Measurements from ENCODE around the gene CLUH. TPM values are rescaled to one million over a fixed set of nuclear protein-coding genes. Genes with fewer than 3 reads are reported as not detected.

CLUH gene
- total and polyA plus RNA-seq, 7 donors, result 20.4 to 119 (median 32.1) TPM

GRCh38 chr17:2749784-2750181, 38.2 kb upstream of the CLUH start:
- H3K27me3 ChIP-seq, result peaks cover 7 to 80% (median 30%) of the 10 kb centered on the region in 3 donors
- intact Hi-C loops (cut with DNase I), result no loop called here
- TF ChIP-seq POLR2AphosphoS5 (IDR thresholded peaks at IDR 0.05), result no peak
- no peak for TF ChIP-seq EP300 (IDR thresholded peaks at IDR 0.05)
- TF ChIP-seq, protein P1, sequence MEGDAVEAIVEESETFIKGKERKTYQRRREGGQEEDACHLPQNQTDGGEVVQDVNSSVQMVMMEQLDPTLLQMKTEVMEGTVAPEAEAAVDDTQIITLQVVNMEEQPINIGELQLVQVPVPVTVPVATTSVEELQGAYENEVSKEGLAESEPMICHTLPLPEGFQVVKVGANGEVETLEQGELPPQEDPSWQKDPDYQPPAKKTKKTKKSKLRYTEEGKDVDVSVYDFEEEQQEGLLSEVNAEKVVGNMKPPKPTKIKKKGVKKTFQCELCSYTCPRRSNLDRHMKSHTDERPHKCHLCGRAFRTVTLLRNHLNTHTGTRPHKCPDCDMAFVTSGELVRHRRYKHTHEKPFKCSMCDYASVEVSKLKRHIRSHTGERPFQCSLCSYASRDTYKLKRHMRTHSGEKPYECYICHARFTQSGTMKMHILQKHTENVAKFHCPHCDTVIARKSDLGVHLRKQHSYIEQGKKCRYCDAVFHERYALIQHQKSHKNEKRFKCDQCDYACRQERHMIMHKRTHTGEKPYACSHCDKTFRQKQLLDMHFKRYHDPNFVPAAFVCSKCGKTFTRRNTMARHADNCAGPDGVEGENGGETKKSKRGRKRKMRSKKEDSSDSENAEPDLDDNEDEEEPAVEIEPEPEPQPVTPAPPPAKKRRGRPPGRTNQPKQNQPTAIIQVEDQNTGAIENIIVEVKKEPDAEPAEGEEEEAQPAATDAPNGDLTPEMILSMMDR (IDR thresholded peaks at IDR 0.05), result no peak
- no peak for TF ChIP-seq POLR2A (IDR thresholded peaks at IDR 0.05)
- H3K9me3 ChIP-seq, result no peaks in the 10 kb centered on the region
- 1% methylated on average over 35 of the region's 35 CpGs for WGBS, 2 donors
- H3K4me3 ChIP-seq, result peak overlapping the region in 2 of 4 donors; percentile 7 to 19
- peaks cover 0 to 11% (median 8%) of the 10 kb centered on the region in 4 donors for H3K4me1 ChIP-seq
- DNase-seq, result no peak
- H3K36me3 ChIP-seq, result no peaks in the 10 kb centered on the region
- H3K27ac ChIP-seq, result no peak overlapping the region

DNA sequence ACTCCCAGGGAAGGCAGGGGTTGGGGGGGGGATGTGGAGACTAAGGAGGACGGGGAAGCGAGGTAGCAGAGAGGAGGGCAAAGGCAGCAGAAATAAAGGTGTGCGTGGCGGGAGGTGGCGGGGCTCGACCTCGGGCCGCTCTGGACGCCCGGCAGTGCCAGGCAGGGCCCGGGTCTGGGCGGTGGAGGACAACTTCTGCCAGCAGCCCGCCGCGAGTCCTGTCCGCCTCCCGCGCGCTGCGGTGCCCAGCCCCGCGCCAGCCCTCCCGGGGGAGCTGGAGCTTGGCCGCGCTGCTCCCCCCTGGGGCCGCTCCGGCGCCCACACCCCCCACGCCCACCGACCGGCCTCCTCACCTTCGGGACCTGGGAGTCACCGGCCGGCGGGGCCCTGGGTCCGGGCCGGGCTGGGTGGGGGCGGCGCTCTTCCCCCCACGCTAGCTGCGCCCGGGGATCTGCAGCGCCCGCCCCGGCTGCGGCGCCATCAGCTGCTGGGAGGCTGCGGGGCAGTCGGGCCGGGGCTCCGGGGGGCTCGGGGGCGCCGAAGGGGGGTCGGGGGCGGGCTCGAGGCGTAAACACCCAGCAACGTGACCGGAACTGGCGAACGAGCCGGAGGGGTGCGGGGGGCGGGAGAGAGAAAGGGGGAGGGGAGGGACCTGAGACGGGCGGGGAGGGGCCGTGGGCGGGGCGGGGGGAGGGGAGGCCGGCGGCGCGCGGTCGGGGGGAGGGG, 37.7 kb upstream of the CLUH start, which contains the start of gene CCDC92B:
CCDC92B (minus strand) TSS at position 595 of the 726 bp plus-strand sequence. CDS start 14,507 bp downstream, outside the sequence.
- WGBS, 2 donors, result 3 to 5% methylated on average over 74 to 75 of the region's 76 CpGs
- H3K27me3 ChIP-seq, result peaks cover 7 to 78% (median 30%) of the 10 kb centered on the region in 3 donors

GRCh38 chr17:2745317-2746037, 33.9 kb upstream of the CLUH start:
- DNase-seq, result no peak
- WGBS, 2 donors, result 34 to 36% methylated on average over 11 of the region's 11 CpGs
- peaks cover 7 to 46% (median 25%) of the 10 kb centered on the region in 3 donors for H3K27me3 ChIP-seq
- no peak overlapping the region for H3K27ac ChIP-seq
- TF ChIP-seq, protein P1 (IDR thresholded peaks at IDR 0.05), result no peak
- TF ChIP-seq POLR2AphosphoS5 (IDR thresholded peaks at IDR 0.05), result no peak
- TF ChIP-seq EP300 (IDR thresholded peaks at IDR 0.05), result no peak
- no peak for TF ChIP-seq POLR2A (IDR thresholded peaks at IDR 0.05)
- intact Hi-C loops (cut with DNase I), result no loop called here
- H3K4me1 ChIP-seq, result peaks cover 0 to 11% (median 8%) of the 10 kb centered on the region in 4 donors
- no peaks in the 10 kb centered on the region for H3K9me3 ChIP-seq
- no peaks in the 10 kb centered on the region for H3K36me3 ChIP-seq
- no peak overlapping the region for H3K4me3 ChIP-seq

More for the DNA sequence above, 37.7 kb upstream of the CLUH start, which contains the start of gene CCDC92B:
- TF ChIP-seq POLR2A (IDR thresholded peaks at IDR 0.05) (no peak), POLR2AphosphoS5 (IDR thresholded peaks at IDR 0.05) (no peak), EP300 (IDR thresholded peaks at IDR 0.05) (no peak)
- TF ChIP-seq, protein P1 (IDR thresholded peaks at IDR 0.05), result no peak
- Histone ChIP-seq H3K4me3 (peak within 1 kb of the TSS in 2 of 4 donors; percentile 7 to 19), H3K4me1 (peaks cover 0 to 11% (median 8%) of the 10 kb centered on the region in 4 donors), H3K27ac (no peak within 1 kb of the TSS), H3K36me3 (no peaks in the 10 kb centered on the region), H3K9me3 (no peaks in the 10 kb centered on the region)
- no peak for DNase-seq
- intact Hi-C loops (cut with DNase I), result no loop called here

GRCh38 chr17:2737693-2738092, 26.1 kb upstream of the CLUH start:
- Histone ChIP-seq H3K9me3 (no peaks in the 10 kb centered on the region), H3K27me3 (no peaks in the 10 kb centered on the region), H3K36me3 (no peaks in the 10 kb centered on the region), H3K4me3 (no peak overlapping the region), H3K27ac (no peak overlapping the region), H3K4me1 (no peaks in the 10 kb centered on the region)
- 86 to 89% methylated on average over 15 of the region's 15 CpGs for WGBS, 2 donors
- intact Hi-C loops (cut with DNase I), result no loop called here
- DNase-seq, result no peak
- TF ChIP-seq POLR2AphosphoS5 (IDR thresholded peaks at IDR 0.05), result no peak
- TF ChIP-seq POLR2A (IDR thresholded peaks at IDR 0.05), result no peak
- TF ChIP-seq EP300 (IDR thresholded peaks at IDR 0.05), result no peak
- TF ChIP-seq, protein P1 (IDR thresholded peaks at IDR 0.05), result no peak

Measured in sigmoid colon (tissue), 7 donors.